Adrenal gland (tissue), 5 donors: ENCODE data around the gene PGS1.

ENCODE experiments used
- POLR2A ChIP-seq, 2 donors: fragments of 450-650 bp; IDR thresholded peaks; one replicate each; pipeline ENCODE4 v1.6.1; 2017; ENCODE audit warnings: antibody characterized with exemption in 2 of 2, mild to moderate bottlenecking in 2 of 2, moderate library complexity in 1 of 2
- TF ChIP-seq, protein P1 (sequence below), 6 experiments: fragments of 450-650 bp in 4 of 6; fragments of 200-600 bp in 2 of 6; sonication (generic) in 1 of 6; IDR thresholded peaks; 1 replicate in 5 of 6; 2 replicates in 1 of 6; pipeline versions ENCODE4 v1.5.1 to v1.8.0; 2016 to 2021; ENCODE audit warnings: antibody characterized with exemption in 6 of 6, mild to moderate bottlenecking in 2 of 6, moderate library complexity in 1 of 6
- donor health status: DM: no; HTN: no; CAD: no.

DNA sequence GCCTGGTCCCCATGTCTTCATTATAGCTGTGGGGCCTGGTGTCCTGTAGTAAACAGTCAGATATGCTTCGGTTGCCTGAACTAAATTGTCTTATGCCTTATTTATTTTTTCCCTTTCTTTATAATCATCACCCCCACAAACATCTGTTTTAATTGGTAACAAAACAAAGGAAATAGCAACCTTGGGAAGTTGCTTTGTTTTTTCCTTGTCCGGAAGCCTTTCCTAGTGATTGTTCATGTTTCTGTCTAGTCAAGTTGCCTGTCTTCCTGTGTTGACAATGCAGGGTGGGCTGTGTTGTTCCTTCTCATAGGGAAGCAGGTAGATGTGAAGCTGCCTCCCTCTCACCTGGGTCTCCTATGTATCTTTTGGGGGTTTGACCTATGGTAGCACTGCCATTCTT is 16.7 kb downstream of the PGS1 start:
- TF ChIP-seq, protein P1, sequence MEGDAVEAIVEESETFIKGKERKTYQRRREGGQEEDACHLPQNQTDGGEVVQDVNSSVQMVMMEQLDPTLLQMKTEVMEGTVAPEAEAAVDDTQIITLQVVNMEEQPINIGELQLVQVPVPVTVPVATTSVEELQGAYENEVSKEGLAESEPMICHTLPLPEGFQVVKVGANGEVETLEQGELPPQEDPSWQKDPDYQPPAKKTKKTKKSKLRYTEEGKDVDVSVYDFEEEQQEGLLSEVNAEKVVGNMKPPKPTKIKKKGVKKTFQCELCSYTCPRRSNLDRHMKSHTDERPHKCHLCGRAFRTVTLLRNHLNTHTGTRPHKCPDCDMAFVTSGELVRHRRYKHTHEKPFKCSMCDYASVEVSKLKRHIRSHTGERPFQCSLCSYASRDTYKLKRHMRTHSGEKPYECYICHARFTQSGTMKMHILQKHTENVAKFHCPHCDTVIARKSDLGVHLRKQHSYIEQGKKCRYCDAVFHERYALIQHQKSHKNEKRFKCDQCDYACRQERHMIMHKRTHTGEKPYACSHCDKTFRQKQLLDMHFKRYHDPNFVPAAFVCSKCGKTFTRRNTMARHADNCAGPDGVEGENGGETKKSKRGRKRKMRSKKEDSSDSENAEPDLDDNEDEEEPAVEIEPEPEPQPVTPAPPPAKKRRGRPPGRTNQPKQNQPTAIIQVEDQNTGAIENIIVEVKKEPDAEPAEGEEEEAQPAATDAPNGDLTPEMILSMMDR (IDR thresholded peaks at IDR 0.05) = no peak
- TF ChIP-seq POLR2A (IDR thresholded peaks at IDR 0.05) = no peak
